Non-pigmented ciliary epithelial cell (primary cell): ENCODE results near the gene CLEC14A.

ENCODE experiments used
- DNase-seq: peaks from one replicate; pipeline ENCODE4 v3.0.0-alpha.2; 2010; ENCODE audit warnings: low read depth

The CLEC14A gene, protein sequence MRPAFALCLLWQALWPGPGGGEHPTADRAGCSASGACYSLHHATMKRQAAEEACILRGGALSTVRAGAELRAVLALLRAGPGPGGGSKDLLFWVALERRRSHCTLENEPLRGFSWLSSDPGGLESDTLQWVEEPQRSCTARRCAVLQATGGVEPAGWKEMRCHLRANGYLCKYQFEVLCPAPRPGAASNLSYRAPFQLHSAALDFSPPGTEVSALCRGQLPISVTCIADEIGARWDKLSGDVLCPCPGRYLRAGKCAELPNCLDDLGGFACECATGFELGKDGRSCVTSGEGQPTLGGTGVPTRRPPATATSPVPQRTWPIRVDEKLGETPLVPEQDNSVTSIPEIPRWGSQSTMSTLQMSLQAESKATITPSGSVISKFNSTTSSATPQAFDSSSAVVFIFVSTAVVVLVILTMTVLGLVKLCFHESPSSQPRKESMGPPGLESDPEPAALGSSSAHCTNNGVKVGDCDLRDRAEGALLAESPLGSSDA

DNA sequence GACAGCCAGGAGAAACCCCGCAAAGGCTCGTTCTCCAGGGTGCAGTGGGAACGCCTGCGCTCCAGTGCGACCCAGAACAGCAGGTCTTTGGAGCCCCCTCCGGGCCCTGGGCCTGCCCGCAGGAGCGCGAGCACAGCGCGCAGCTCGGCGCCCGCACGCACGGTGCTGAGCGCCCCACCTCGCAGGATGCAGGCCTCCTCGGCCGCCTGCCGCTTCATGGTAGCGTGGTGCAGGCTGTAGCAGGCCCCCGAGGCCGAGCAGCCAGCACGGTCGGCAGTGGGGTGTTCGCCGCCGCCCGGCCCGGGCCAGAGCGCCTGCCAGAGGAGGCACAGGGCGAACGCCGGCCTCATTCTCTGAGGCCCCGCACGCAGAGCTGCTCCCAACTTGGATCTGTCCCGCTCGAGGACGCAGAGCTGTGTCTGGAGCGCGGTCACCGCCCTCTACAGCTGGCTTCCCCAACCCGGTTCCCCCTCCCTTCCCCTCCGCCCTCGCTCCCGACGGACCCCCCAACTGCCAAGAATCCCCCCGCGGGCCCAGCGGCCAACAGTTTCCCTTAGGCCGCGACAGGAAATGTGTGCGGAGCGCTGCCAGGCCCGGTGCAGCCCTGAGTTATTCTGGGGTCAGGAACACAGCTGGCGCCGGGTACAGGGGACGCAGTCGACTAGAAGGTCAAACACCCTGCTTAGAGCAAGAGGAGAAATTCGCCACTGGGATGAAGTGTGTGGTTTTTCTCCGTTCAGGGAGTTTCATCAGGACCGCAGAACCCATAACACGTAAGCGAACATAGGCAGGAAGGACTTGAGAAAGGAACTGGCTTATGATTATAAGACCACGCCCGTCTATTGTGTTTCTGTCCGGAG, at the start of gene CLEC14A:
Gene CLEC14A, minus strand, starts transcription at position 421 of the 860 bp plus-strand sequence. Its CDS starts 71 bp downstream, at position 350.
- DNase-seq, result no peak

DNA sequence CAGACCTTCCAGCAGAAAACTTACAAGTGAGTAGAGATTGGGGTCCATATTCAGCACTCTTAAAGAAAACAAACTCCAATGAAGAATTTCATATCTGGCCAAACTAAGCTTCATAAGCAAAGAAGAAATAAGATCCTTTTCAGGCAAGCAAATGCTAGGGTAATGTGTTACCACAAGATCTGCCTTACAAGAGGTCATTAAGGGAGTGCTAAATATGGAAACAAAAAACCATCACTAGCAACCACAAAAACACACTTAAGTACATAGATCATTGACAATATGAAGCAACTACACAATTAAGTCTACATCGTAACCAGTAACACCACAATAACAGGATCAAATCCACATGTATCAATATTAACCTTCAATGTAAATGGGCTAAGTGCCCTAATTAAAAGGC, 47.1 kb upstream of the CLEC14A start:
- DNase-seq, result no peak

DNA sequence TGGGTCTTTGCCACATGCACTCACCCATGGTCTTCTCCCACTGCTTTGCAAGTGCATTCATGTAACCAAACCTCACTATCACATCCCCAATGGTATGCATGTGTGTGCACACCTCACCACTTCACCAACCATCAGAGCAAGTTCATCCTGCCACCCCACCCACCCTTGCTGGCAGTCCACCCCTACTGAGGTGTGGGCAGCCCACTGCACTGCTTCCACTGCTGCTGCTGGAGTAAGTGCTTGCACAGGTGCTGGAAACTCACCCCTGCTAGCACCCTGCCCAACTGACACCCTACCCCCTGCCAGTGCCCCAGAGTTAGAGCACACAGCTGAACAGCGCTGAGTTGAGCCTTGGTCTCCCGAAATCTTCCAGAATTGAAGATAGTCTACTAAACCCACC, 46.1 kb upstream of the CLEC14A start:
- DNase-seq, result no peak

DNA sequence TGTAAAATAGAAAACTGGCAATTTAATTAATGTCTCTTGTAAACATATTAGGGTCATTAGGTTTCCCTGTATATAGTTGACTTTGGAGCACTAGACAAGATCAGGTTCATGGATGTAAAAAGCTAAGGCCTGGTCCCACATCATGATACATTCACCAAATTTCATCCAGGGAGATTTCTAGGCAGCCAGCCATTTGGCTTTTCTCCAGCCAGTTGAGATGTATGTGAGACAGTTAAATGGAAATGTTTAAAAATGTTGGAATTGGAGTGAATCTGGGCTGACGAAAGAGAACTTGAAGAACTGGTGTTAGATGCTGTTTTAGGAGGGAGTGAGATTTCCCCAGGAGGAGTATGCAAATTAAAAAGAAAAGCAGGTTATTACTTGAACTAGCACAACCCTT, 41.8 kb upstream of the CLEC14A start:
- no peak for DNase-seq

DNA sequence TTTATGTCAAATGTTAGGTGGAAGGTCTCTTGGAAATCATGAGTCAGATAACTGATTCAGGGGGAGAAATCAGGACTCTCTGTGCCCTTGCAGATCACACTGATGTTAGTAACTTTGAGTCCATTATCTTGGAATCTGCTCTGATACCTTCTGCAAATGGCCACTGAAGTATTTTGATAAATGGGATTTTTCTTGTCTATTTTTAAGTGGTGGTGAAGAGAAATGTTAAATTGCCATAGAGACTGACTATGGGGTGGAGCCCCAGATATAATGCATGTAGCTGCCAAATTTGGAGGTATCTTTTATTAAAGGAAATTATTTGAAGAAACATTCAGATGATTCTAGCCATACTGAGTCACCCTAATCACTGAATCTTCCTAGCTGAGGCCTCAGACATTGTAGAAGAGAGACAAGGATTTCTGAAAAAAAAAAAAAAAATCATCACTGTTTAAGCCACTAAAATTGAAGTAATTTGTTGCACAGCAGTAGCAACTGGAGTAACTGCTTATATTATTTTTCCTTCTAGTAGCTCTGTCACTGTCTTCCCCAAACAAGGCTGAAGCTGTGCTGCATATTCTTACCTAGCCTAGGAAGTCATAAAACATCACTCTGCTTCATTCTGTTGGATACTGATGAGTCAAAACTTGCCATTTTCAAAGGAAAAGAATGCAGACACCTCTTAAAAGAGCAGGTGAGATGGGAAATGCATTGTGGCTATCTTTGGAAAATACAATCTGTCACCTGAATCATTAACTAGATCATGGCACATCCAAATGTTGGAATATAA, 36.0 kb upstream of the CLEC14A start:
- DNase-seq, result no peak

DNA sequence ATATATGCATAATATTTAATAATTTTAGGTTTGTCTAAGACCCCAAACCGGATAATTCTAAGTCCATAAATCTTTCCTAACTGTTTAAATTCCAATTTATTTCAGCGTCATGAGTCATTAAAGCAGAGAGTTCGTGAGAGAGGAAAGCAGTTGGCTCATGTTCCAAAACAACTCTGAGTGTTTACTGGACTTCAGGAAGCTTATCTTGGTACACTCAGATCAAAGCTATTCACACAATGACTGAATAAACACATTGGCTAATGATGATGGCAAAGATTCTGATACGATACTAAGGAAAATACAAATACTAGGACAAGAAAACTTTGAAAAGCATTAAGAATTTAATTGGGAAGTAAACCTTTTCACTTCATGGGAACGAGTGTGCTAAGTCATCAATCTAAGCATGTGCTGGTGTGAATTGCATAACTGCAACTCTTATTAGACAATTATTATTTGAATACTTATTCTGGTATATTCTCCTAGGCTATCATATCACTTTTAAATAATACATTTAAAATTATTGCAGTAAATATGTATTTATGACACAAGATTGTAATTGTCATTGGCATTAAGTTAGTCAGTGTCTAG, 34.8 kb upstream of the CLEC14A start:
- peak; percentile 91 for DNase-seq

DNA sequence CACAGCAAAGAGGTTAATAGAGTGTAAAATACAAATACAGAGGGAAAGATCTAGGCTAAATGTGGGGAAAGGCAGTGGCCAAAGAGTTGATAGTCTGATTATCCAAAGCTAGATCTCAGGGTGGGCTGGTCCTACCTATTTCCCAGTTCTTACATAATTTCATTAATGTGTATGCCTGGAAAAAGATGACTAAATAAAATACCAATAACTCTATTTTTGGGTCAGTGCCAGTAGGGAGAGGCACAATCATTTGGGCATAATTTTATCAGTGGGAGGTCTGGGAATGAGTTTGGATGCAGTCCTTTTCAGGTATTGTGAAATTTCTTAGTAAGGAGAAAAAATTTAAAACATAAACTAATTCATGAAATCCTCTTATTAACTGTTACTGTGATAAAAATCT, 30.6 kb upstream of the CLEC14A start:
- DNase-seq, result no peak

GRCh38 chr14:38285962-38286361, 30.1 kb upstream of the CLEC14A start:
- DNase-seq, result no peak

DNA sequence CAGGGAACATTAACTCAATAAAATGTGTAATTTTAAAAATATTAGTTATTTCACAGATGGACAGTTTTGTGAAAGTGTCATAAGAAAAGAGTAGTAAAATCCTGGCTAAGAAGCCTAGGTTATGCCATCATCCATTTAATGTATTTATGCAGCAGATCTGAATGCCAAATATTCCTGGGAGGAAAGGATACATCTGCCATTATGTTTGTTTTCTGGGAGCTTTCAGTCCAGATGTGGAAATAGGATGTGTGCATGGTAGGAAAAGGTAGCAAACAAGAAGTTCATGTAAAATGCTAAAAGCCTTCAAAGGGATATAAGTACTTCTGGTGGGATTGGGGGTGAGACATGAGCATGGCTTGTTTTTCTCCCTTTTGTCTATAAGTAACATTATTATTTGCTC, 27.0 kb upstream of the CLEC14A start:
- DNase-seq, result no peak

GRCh38 chr14:38280081-38280480, 24.2 kb upstream of the CLEC14A start:
- no peak for DNase-seq

DNA sequence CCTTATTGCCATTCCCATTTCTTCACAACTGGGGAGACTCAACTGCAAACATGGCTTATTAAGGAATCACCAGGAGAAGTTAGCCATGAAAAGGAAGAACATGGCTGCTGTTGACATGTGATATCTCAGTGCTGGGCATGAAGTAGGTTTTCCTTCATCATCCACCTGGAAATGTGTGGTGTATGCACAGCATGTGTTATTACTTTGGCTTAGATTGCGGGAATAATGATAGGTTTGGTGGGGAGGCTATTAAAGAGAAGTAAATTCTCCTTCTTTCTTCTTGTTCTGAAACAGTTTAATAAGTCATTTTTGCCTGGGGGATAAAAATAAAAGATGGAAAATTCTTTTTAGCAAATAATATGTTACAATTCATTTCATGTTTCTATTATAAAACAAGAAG, 23.7 kb upstream of the CLEC14A start:
- DNase-seq, result no peak

DNA sequence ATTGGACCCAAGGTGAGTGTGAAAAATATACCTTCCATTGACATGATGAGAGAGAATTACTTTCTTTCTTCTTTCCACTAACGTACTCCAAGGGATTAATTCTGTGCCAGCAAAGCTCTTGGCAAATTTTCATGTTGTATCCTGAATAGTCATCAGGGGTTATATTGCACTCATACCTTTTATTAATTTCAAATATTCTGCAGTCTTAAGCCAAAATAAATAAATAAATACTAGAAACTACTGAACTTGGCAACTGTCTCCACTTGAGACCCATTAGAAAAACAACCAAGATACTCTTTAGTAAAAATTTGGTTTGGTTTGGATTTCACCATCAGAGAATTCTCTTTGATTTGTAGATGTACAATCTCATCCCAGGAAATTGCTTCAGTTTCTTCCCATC, 22.1 kb upstream of the CLEC14A start:
- DNase-seq, result no peak

DNA sequence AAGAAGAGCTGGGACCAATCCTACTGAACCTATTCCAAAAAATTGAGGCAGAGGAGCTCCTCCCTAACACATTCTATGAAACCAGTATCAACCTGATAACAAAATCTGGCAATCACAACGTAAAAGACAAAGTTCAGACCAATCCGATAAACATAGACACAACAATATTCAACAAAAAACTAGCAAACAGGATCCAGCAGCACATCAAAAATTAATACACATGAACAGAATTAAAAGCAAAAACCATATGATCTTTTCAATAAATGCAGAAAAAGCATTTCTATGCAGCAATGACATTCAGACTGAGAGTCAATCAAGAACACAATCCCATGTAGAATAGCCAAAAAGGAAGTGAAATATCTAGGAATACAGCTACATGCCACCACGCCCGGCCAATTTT, 7.0 kb upstream of the CLEC14A start:
- no peak for DNase-seq

DNA sequence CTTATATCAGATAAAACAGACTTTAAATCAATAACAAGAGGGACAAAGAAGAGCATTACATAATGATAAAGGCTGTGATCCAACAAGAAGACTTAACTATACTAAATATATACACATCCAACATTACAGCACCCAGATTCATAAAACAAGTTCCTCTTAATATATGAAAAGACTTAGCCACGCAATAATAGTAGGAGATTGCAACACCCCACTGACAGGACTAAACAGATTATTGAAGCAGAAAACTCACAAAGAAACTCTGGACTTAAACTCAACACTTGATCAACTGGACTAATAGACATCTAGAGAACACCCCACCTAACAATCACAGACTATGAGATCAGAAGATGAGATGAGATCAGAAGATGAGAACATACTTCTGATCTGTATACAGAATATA, 5.7 kb upstream of the CLEC14A start:
- no peak for DNase-seq

DNA sequence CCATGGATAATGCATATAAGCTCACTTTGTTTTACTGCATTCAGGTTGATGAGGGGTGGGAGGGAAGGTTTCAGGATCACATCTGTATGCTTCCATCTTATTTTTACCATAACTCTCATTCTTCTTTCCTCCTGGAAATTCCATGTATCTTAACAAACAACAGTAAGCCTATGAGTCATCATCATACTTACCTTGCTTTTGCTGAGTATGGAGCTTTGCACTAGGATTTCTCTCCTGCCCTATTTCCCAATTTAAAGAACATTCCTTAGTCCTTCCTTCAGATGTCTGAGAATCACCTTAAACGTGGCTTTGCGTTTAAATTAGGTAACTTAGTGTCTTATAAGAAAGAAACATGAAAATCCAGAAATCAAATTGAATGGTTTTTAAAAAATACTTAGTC, 1.6 kb upstream of the CLEC14A start:
- DNase-seq, result no peak

DNA sequence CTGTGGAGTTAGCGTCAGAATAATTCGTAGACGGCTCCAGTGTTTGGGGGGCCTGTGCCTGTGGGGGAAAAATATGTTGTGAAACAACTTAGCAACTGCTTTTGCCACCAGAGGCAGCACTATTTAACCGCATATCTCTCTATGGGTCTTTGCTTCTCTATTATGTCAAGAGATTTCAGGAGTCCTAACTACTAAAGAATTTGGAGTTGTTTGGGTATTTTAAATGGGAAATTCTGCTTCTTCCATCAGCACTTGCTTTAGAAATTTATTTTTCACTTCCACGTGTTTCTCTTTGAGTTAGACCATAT, 594 bp upstream of the CLEC14A start:
- no peak for DNase-seq

- no peak for DNase-seq
Measured at GRCh38 chr14:38255408-38255672, 553 bp downstream of the CLEC14A start.

DNA sequence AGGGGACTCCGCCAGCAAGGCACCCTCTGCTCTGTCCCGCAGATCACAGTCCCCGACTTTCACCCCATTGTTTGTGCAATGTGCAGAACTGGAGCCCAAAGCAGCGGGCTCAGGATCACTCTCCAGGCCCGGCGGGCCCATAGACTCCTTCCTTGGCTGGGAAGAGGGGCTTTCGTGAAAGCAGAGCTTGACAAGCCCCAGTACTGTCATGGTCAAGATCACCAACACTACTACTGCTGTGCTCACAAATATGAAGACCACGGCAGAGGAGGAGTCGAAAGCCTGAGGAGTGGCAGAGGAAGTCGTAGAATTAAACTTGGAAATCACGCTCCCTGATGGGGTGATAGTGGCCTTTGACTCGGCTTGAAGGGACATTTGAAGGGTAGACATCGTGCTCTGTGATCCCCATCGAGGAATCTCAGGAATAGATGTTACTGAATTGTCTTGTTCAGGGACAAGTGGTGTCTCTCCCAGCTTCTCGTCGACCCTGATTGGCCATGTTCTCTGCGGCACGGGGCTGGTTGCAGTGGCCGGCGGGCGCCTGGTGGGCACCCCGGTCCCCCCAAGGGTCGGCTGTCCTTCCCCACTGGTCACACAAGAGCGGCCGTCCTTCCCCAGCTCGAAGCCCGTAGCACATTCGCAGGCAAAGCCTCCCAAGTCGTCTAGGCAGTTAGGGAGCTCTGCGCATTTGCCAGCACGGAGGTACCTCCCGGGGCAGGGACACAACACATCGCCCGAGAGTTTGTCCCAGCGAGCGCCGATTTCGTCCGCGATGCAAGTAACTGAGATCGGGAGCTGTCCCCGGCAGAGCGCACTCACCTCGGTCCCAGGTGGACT, 1.1 kb downstream of the CLEC14A start:
- no peak for DNase-seq

GRCh38 chr14:38253676-38254075, 2.2 kb downstream of the CLEC14A start:
- no peak for DNase-seq

GRCh38 chr14:38252066-38252710, 3.7 kb downstream of the CLEC14A start:
- no peak for DNase-seq

GRCh38 chr14:38250331-38250730, 5.6 kb downstream of the CLEC14A start:
- DNase-seq, result no peak
